Prostate gland (tissue), 2 donors: Measurements from ENCODE around the gene CDH7. TPM values are rescaled to one million over a fixed set of nuclear protein-coding genes. Genes with fewer than 3 reads are reported as not detected.

Source experiments
- DNase-seq: peaks from one replicate; pipeline ENCODE4 v3.0.0-alpha.2; 2019; ENCODE audit warnings: low spot score
- H3K27ac ChIP-seq, 2 donors: fragments of 200-600 bp; sonication (generic); 2 replicates each; pipeline ENCODE4 v1.5.1; 2017 to 2019
- H3K27me3 ChIP-seq: fragments of 200-600 bp; sonication (generic); replicated peaks from 2 replicates; pipeline ENCODE4 v1.5.1; 2019; ENCODE audit not compliant: insufficient read depth
- H3K36me3 ChIP-seq, 2 donors: fragments of 200-600 bp; sonication (generic); 1 replicate in 1 of 2; 2 replicates in 1 of 2; pipeline versions ENCODE4 v1.5.1 to v1.8.1; 2017 to 2019
- H3K4me1 ChIP-seq: fragments of 200-600 bp; sonication (generic); replicated peaks from 2 replicates; pipeline ENCODE4 v1.5.1; 2019
- H3K4me3 ChIP-seq, 2 donors: fragments of 200-600 bp; sonication (generic); 2 replicates each; pipeline ENCODE4 v1.5.1; 2017 to 2019
- H3K9me3 ChIP-seq: fragments of 200-600 bp; sonication (generic); 2 replicates; pipeline ENCODE4 v1.5.1; 2017
- POLR2A ChIP-seq: fragments of 450-650 bp; IDR thresholded peaks from one replicate; pipeline ENCODE4 v1.6.1; 2016; ENCODE audit warnings: antibody characterized with exemption, mild to moderate bottlenecking
- POLR2AphosphoS5 ChIP-seq: sonication (generic); formaldehyde crosslinking; IDR thresholded peaks from one replicate; pipeline ENCODE4 v1.6.1; 2017; ENCODE audit warnings: antibody characterized with exemption
- WGBS: methylation state at CpG from one replicate; pipeline ENCODE4 v1.1.5; 2018; 5-methylcytosine and 5-hydroxymethylcytosine counted together
- intact Hi-C: fragments of 100-400 bp; cut with DNase I; formaldehyde crosslinking; loops from one replicate; pipeline ENCODE4 v1.14.2; 2022
- total RNA-seq, 2 donors: library from RNA; depleted of rRNA; stranded (reverse); fragments of >200 nt; gene quantifications; one replicate each; pipeline ENCODE4 v1.1.0, GENCODE V29; 2016
- TF ChIP-seq, protein P1 (sequence below), 4 experiments: fragments of 200-600 bp in 2 of 4; fragments of 450-650 bp in 2 of 4; sonication (generic) in 2 of 4; IDR thresholded peaks; 1 replicate in 3 of 4; 2 replicates in 1 of 4; pipeline ENCODE4 v1.5.1; 2016 to 2019; ENCODE audit warnings: antibody characterized with exemption in 4 of 4, mild to moderate bottlenecking in 2 of 4, moderate library complexity in 2 of 4

The CDH7 gene
- total RNA-seq, 2 donors from 2014 or later: 1.0 TPM

DNA sequence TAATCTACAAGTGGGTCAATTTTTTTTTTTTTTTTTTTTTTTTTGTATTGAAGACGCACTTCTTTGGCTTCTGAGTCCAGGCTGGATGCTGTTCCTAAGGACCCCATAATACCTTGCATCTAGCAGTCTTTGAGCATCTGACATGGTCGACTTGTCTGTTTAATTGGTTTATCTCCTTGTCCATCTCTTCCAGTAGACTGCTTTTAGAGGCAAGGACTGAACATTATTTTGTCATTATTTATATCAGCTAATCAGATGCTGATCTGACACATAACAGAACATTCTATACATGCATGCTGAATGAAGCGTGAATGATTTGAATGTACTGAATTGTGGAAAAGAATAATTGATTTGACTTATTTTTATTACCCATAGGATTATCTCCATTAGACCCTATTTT lies 118.7 kb downstream of the CDH7 start:
- H3K27me3 ChIP-seq: no peaks in the 10 kb centered on the region
- H3K4me3 ChIP-seq: no peak overlapping the region
- H3K9me3 ChIP-seq: no peaks in the 10 kb centered on the region
- H3K36me3 ChIP-seq: no peaks in the 10 kb centered on the region
- no peak for DNase-seq
- H3K4me1 ChIP-seq: no peaks in the 10 kb centered on the region
- 17% methylated on average over 3 of the region's 3 CpGs for WGBS
- no peak for TF ChIP-seq POLR2A
- TF ChIP-seq POLR2AphosphoS5: no peak
- TF ChIP-seq, protein P1, sequence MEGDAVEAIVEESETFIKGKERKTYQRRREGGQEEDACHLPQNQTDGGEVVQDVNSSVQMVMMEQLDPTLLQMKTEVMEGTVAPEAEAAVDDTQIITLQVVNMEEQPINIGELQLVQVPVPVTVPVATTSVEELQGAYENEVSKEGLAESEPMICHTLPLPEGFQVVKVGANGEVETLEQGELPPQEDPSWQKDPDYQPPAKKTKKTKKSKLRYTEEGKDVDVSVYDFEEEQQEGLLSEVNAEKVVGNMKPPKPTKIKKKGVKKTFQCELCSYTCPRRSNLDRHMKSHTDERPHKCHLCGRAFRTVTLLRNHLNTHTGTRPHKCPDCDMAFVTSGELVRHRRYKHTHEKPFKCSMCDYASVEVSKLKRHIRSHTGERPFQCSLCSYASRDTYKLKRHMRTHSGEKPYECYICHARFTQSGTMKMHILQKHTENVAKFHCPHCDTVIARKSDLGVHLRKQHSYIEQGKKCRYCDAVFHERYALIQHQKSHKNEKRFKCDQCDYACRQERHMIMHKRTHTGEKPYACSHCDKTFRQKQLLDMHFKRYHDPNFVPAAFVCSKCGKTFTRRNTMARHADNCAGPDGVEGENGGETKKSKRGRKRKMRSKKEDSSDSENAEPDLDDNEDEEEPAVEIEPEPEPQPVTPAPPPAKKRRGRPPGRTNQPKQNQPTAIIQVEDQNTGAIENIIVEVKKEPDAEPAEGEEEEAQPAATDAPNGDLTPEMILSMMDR (IDR thresholded peaks at IDR 0.05): no peak
- intact Hi-C loops: no loop called here
- no peak overlapping the region for H3K27ac ChIP-seq

- intact Hi-C loops: no loop called here
- Histone ChIP-seq H3K4me1 (no peaks in the 10 kb centered on the region), H3K27me3 (no peaks in the 10 kb centered on the region), H3K27ac (no peak overlapping the region), H3K4me3 (no peak overlapping the region), H3K36me3 (no peaks in the 10 kb centered on the region), H3K9me3 (no peaks in the 10 kb centered on the region)
- WGBS: 49% methylated on average over 3 of the region's 3 CpGs
- TF ChIP-seq POLR2AphosphoS5: no peak
- no peak for TF ChIP-seq POLR2A
- TF ChIP-seq, protein P1 (IDR thresholded peaks at IDR 0.05): no peak
- DNase-seq: no peak
Measured at GRCh38 chr18:65876310-65876709, 125.5 kb downstream of the CDH7 start.

DNA sequence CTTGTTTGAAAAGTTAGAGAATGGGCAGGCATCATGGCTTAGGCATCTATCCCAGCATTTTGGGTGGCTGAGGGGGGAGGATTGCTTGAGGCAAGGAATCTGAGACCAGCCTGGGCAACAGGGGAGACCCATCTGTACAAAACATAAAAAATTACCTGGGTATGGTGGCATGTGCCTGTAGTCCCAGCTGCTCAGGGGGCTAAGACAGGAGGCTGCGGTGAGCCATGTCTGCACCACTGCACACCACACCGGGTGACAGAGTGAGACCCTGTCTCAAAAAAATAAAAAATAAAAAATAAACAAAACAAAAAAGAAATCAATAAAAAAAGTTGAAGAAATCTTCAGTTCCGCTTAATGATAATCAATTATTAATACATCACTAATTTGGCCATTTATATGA lies 146.5 kb downstream of the CDH7 start:
- TF ChIP-seq POLR2AphosphoS5: no peak
- TF ChIP-seq, protein P1 (IDR thresholded peaks at IDR 0.05): no peak
- no peak for TF ChIP-seq POLR2A
- H3K27me3 ChIP-seq: no peaks in the 10 kb centered on the region
- no peak for DNase-seq
- no peaks in the 10 kb centered on the region for H3K4me1 ChIP-seq
- H3K27ac ChIP-seq: no peak overlapping the region
- intact Hi-C loops: no loop called here
- WGBS: 96% methylated on average over 3 of the region's 3 CpGs
- H3K4me3 ChIP-seq: no peak overlapping the region
- H3K36me3 ChIP-seq: no peaks in the 10 kb centered on the region
- H3K9me3 ChIP-seq: no peaks in the 10 kb centered on the region

GRCh38 chr18:65901522-65901921 lies 150.7 kb downstream of the CDH7 start:
- no peak for TF ChIP-seq POLR2AphosphoS5
- TF ChIP-seq, protein P1 (IDR thresholded peaks at IDR 0.05): no peak
- no peak for TF ChIP-seq POLR2A
- no peaks in the 10 kb centered on the region for H3K4me1 ChIP-seq

DNA sequence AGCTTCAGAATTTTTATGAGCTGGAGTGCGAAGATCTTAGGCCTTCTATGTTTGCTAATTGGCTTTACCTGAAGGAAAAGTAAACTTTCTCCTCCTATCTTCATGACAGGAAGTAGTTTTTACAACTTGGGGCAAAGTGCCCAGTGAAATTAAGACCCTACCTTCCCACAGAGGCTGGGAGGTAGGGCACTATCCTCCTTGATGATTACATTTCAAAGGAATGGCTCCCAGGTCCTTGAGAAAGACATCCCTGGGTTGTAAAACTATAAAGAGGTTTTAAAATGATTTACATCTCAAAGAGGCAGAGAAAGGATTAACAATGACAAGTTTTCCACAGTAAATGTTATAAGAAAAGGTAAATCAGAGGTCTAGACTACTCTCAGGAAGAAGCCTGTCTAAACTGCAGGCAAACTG lies 155.8 kb downstream of the CDH7 start:
- Histone ChIP-seq H3K9me3 (no peaks in the 10 kb centered on the region), H3K27ac (no peak overlapping the region), H3K4me1 (no peaks in the 10 kb centered on the region), H3K27me3 (no peaks in the 10 kb centered on the region), H3K36me3 (no peaks in the 10 kb centered on the region), H3K4me3 (no peak overlapping the region)
- 26% methylated on average over 1 of the region's 1 CpG for WGBS
- intact Hi-C loops: no loop called here
- DNase-seq: peak; percentile 90
- TF ChIP-seq POLR2A (no peak), POLR2AphosphoS5 (peak; percentile 86)
- TF ChIP-seq, protein P1 (IDR thresholded peaks at IDR 0.05): no peak

More at GRCh38 chr18:65901522-65901921, 150.7 kb downstream of the CDH7 start:
- Histone ChIP-seq H3K27ac (no peak overlapping the region), H3K9me3 (no peaks in the 10 kb centered on the region), H3K36me3 (no peaks in the 10 kb centered on the region), H3K4me3 (no peak overlapping the region), H3K27me3 (no peaks in the 10 kb centered on the region)
- intact Hi-C loops: no loop called here
- DNase-seq: no peak
- 17% methylated on average over 1 of the region's 1 CpG for WGBS
